Muscle layer of duodenum (tissue), 2 donors: Measurements from ENCODE around the gene RAB1B.

Source experiments
- H3K27ac ChIP-seq: one replicate; pipeline ENCODE4 v1.7.0; 2013; ENCODE audit warnings: mild to moderate bottlenecking, low read length
- H3K27me3 ChIP-seq: one replicate; pipeline ENCODE4 v1.7.0; 2013; ENCODE audit warnings: low read depth, mild to moderate bottlenecking, control low read depth, low read length
- H3K36me3 ChIP-seq, 2 donors: one replicate each; pipeline ENCODE4 v1.7.0; 2013; ENCODE audit warnings: low read length in 2 of 2, control low read depth in 1 of 2, mild to moderate bottlenecking in 1 of 2; ENCODE audit not compliant: insufficient read depth in 2 of 2, control insufficient read depth in 1 of 2
- H3K4me1 ChIP-seq, 2 donors: one replicate each; pipeline ENCODE4 v1.7.0; 2013; ENCODE audit warnings: low read length in 2 of 2, mild to moderate bottlenecking in 2 of 2, control low read depth in 1 of 2, moderate library complexity in 1 of 2; ENCODE audit not compliant: insufficient read depth in 2 of 2, control insufficient read depth in 1 of 2
- H3K4me3 ChIP-seq, 2 donors: one replicate each; pipeline ENCODE4 v1.7.0; 2013; ENCODE audit warnings: low read length in 2 of 2, low read depth in 1 of 2, mild to moderate bottlenecking in 1 of 2
- H3K9me3 ChIP-seq, 2 donors: one replicate each; pipeline ENCODE4 v1.7.0; 2013; ENCODE audit warnings: low read length in 2 of 2, control low read depth in 1 of 2, mild to moderate bottlenecking in 1 of 2; ENCODE audit not compliant: control insufficient read depth in 1 of 2
- donor health status: healthy.

RAB1B gene

DNA sequence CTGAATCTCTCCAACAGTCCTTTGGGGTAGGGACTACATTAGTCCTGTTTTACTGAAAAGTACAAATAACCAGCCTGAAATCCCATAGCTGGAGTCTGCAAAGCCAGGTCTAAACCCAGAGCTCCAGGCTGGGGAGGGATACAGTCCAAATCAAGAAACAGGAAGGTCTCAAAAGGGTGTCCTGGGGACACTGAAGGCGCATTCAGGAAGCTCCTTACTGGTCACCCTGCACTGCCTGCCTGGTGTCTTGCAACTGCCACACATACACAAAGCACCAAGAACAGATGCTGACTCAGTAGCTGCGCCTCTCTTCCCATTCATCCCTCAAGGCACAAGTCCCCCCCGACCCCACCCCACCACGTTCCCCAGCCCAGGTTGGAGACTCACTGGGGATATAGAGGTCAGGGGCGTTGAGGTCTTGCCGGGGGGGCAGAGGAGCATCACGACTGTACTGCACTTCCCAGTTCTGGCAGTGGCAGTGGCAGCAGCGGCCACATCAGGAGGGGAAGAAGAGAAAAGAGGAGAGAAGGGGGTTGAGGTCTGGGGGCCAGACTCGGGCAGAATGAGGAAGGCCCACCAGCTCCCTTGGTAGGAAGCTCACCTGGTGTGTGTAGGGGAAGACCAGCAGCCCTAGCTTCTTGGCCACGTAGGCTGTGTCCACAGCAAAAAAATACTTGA lies 18.9 kb downstream of the RAB1B start:
- Histone ChIP-seq H3K9me3 (no peaks in the 10 kb centered on the region), H3K27me3 (peaks cover 6% of the 10 kb centered on the region), H3K27ac (no peak overlapping the region), H3K4me3 (peak overlapping the region in 1 of 2 donors; percentile 78), H3K36me3 (peaks cover 7 to 17% of the 10 kb centered on the region in 2 donors), H3K4me1 (peaks cover 12 to 42% of the 10 kb centered on the region in 2 donors)

DNA sequence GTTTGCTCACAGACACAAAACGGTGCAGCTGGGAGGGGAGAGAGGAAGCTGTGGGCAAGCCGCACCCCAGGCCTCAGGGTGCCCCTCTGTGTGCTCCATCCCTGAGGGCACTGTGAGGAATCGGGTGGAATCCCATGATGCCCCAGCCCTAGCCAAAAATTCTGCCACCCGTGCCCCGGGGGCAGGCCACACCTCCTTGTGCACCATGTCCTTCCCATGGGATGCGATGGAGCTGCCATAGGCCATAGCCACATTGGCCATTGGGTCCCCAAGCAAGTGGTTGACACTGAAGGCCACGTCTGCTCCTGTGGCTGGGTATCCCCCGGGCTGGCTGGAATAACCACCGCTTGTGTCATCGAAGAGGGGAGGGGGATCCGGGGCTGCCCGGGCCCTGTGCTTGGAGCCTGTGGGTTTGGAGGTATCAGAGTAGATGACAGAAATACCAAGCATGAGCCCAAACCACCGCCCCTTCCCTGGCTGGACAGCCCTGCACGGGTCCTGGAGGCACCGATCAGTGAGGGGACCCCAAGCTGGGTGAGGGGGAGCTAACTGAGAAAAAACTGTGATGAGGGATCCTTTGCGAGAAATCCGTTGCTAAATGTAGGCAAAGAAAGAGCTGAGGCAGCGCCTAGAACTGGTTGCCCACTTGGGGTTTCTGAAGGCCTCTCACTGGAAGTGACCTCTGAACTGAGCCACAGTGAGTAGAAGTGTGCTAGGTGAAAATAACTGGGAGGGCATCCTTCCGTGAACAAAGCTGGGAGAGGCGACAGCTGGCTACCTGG lies 19.6 kb downstream of the RAB1B start:
- Histone ChIP-seq H3K36me3 (peaks cover 7 to 17% of the 10 kb centered on the region in 2 donors), H3K27ac (peak overlapping the region; percentile 86), H3K9me3 (no peaks in the 10 kb centered on the region), H3K4me1 (peaks cover 12 to 35% of the 10 kb centered on the region in 2 donors), H3K4me3 (peak overlapping the region; percentile 78 to 90), H3K27me3 (peaks cover 14% of the 10 kb centered on the region)

DNA sequence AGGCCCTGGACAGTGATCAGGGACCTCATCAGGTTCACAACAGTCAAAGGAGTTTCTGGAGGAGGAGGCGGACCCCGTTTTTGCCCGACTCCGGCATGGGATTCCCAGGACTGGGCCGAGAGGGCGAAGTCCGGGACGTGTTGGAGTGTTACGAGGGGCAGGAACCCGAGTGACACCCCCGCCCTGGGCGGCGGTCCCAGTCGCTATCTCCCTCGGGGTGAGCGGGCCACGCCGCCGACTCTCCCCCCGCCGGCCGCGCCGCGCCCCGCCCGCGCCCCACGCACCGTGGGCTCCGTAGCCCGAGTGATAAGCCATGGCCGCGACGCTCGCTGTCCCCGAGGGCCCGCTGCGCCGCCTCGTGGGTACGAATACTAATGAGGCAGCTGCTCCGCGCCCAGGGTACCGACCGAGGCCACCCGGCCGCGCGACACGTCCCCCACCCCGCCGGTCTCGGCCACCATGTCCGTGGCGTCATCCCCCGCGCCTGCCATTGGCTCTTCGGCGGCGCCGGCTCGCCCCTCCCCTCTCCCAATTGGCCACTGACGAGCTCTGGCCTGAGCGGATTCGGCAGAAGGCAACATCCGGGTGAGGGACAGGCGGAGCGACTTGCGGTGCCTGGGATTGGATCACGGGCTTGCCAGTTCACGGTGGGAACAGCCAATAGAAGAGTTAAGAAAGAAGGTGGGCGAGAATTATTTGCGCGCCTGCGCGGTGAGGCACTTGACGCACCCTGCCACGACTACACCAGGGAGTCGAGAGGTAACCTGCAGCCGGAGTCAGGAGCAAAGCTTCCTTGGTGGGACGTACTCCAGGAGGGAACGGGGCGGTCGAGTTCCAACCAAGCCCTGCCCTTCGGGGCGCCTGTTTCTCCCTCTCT lies 20.5 kb downstream of the RAB1B start, which contains the start of gene YIF1A:
TSS of gene YIF1A (minus strand) at position 473 of the 877 bp plus-strand sequence. CDS start at position 315, 158 bp downstream.
- H3K27ac ChIP-seq, result peak within 1 kb of the TSS; percentile 86
- H3K36me3 ChIP-seq, result peaks cover 7 to 17% of the 10 kb centered on the region in 2 donors
- no peaks in the 10 kb centered on the region for H3K9me3 ChIP-seq
- peaks cover 21% of the 10 kb centered on the region for H3K27me3 ChIP-seq
- peaks cover 12 to 32% of the 10 kb centered on the region in 2 donors for H3K4me1 ChIP-seq
- H3K4me3 ChIP-seq, result peak within 1 kb of the TSS; percentile 78 to 90

DNA sequence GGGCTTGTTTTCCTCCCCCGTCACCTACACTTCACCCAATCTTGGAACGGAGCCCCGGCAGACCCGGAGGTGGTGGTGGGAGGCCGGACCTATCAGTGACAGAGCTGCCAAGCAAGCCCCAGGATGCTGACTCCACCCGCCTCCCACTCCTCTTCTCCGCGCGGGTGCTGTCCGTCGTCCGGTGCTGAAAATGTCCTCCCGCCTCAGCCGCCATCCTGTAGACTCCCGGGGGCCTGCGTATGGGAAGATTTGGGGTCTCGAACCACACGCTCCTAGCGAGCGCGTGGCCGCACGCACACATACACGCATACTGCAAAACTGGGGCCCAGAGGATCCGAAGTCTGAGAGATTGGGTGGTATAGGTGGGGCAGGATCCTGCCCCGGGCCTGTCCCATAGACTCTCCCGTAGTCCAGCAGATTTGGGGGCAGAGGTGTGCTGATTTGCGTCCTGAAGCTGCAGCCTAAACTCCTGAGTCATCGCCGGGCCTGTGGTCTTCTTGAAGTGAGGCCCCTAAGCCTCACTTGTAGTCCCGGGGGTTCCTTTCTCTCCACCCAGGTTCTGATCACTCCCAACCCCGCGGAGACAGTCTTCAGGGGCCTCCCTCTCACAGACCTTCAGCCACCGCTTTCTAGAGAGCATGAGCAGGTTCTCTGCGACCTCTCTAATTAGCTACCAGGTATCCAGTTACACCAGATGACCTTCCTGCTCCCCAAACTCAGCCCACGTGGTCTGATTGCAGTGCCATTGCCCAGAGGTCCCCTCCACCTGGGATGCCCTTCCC lies 21.3 kb downstream of the RAB1B start:
- Histone ChIP-seq H3K9me3 (no peaks in the 10 kb centered on the region), H3K36me3 (peaks cover 7 to 10% of the 10 kb centered on the region in 2 donors), H3K4me1 (peaks cover 12 to 32% of the 10 kb centered on the region in 2 donors), H3K27me3 (peaks cover 21% of the 10 kb centered on the region), H3K27ac (peak overlapping the region; percentile 80), H3K4me3 (peak overlapping the region; percentile 78 to 90)

DNA sequence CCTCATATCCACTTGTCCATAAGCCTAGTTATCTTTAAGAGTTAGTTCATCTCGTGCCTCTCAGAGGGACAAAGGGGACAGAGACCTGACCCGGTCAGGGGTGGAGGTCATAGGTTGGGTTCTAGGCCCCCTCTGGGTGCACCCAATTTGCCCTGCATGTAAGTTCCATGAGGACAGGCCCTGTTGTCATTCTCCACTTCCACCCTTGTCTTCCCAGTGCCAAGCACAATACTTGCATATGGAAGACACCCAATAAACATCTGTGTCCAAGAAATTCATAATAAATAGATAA lies 21.8 kb downstream of the RAB1B start:
- H3K27ac ChIP-seq, result no peak overlapping the region
- H3K27me3 ChIP-seq, result peaks cover 21% of the 10 kb centered on the region
- H3K9me3 ChIP-seq, result no peaks in the 10 kb centered on the region
- H3K4me1 ChIP-seq, result peaks cover 12 to 32% of the 10 kb centered on the region in 2 donors
- peak overlapping the region in 1 of 2 donors; percentile 78 for H3K4me3 ChIP-seq
- peaks cover 7% of the 10 kb centered on the region in 2 donors for H3K36me3 ChIP-seq

DNA sequence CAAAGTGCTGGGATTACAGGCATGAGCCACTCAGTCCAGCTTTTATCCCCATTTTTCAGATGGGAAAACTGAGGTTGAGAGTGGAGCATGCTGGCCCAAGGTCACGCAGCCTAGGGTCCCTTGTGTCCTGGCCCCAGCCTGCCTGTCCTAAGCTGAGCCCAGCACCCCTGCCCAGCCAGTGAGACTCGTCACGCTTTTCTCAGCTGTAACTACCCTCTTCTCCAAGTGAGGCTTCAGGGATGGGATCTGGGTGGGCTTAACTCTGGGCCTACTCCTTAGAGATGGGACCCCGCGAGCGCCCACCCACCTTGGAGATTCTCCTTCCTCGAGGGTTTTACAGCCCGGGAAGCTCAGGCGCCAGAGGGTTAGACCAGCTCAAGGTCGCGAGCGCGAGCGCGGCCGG lies 22.9 kb downstream of the RAB1B start:
- Histone ChIP-seq H3K36me3 (peaks cover 0 to 7% of the 10 kb centered on the region in 2 donors), H3K9me3 (no peaks in the 10 kb centered on the region), H3K27ac (no peak overlapping the region), H3K27me3 (peaks cover 21% of the 10 kb centered on the region), H3K4me3 (no peak overlapping the region), H3K4me1 (peaks cover 12 to 32% of the 10 kb centered on the region in 2 donors)

DNA sequence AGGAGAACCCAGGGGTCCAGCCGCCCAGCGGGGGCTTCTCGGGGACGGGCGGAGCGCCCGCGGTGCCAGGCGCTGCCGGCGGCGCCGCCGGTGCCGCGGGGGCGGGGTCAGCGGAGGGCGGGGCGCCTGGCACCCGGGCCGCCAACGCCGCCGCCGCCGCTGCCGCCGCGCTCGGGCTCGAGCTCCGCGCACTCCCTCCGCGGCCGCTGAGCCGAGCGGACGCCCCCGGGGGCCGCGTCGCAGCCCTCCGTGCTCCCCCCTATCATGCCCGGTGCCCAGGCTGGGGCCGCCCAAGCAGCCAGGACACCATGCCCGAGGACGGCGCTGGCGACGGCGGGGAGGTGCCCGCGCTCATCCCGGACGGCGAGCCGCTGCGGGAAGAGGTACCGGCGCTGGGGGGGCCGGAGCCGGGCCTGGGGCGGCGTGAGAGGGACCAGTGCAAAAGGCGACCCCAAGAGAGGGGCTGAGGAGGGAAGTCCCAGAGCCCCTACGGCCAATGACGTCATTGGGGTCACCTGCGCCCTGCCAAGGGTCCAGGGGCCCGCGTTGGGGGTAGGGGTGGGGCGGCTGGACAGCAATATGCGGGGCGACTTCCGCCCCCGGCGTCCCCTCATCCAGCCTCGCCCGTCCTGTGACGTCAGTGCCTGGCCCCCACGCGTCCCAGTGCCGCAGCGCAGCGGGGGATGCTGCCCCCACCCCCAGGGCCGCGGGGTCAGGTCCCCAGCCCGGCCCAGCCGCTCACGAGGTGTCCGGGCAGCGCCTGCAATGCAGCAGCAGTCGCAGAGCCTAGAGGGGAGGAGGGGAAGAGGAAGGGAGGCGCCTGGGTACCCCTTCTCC lies 23.5 kb downstream of the RAB1B start, which contains the start of gene TMEM151A:
TSS of gene TMEM151A (plus strand) at position 189 of the 837 bp plus-strand sequence. CDS start at position 309, 120 bp downstream.
- Histone ChIP-seq H3K9me3 (no peaks in the 10 kb centered on the region), H3K27ac (no peak within 1 kb of the TSS), H3K4me1 (peaks cover 12 to 30% of the 10 kb centered on the region in 2 donors), H3K4me3 (peak within 1 kb of the TSS in 1 of 2 donors; percentile 48), H3K36me3 (peaks cover 0 to 7% of the 10 kb centered on the region in 2 donors), H3K27me3 (peaks cover 21% of the 10 kb centered on the region)

DNA sequence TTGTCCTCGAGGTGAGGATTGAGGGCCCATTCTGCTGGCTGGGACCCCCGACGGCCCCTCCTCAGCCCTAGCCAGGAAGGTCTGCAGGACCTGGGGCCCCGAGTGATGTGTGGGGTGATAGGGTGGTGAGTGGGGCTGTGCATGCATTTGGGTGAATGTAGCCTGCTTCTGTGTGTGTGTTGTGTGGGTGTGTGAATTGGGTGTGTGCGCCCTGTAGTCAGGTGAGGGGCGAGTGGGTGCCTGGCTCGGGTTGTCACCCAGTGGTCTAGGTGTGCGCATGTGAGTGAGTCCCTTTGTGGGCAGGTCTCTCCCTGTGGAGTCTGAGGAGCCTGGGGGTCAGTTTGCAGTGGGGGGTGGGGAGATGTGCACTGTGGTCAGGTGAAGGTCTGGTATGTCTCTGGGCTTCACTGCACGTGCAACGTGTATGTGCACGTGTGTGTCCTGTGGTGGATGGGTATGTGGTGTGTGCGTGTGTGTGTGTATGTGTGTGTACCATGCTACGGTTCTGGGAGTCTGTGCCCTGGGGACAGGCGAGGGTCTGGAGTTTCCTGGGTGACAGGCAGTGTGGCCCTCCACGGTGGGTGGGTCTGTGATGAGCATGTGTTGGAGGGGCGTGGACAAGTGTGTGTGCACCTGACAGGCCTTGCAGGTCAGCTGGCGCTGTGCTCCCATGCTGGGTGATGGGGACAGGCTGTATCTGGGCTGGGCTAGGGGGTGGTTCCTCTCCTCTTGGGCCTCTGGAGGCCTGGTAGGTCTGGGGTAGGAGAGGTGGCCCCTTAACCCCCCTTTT lies 24.3 kb downstream of the RAB1B start:
- Histone ChIP-seq H3K4me3 (no peak overlapping the region), H3K27ac (no peak overlapping the region), H3K4me1 (peaks cover 12 to 22% of the 10 kb centered on the region in 2 donors), H3K36me3 (peaks cover 0 to 7% of the 10 kb centered on the region in 2 donors), H3K9me3 (no peaks in the 10 kb centered on the region), H3K27me3 (peaks cover 21% of the 10 kb centered on the region)

DNA sequence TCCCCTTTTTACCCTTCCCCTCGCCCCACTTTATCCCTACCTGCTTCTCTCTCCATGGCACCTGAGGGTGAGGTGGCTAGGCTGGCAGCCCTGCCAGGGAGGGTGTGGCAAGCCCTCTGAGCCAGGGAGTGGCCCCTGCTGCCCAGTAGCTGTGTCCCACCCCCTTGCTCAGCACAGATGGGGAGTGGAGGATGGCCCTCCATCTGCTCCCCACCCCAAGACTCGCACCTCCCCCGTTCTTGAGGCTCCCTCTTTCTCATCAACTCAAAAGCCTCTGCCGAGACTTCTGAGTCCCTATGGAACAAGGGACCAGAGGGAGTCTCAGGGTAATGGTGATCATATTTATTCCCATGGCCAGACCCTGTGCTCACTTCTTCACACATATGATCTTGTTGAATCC lies 24.9 kb downstream of the RAB1B start:
- Histone ChIP-seq H3K27me3 (peaks cover 21% of the 10 kb centered on the region), H3K4me1 (peaks cover 6 to 16% of the 10 kb centered on the region in 2 donors), H3K9me3 (no peaks in the 10 kb centered on the region), H3K4me3 (no peak overlapping the region), H3K36me3 (peaks cover 0 to 7% of the 10 kb centered on the region in 2 donors), H3K27ac (no peak overlapping the region)
